Forelimb muscle (tissue), 1 donor: Measurements from ENCODE around the gene NOXA1. TPM values are rescaled to one million over a fixed set of nuclear protein-coding genes. Genes with fewer than 3 reads are reported as not detected.

Experiments
- DNase-seq: peaks from one replicate; pipeline ENCODE4 v3.0.0-alpha.2; 2013; ENCODE audit warnings: low read depth
- polyA plus RNA-seq: library from polyadenylated mRNA; unstranded; fragments of 120-200 nt; gene quantifications from one replicate; pipeline ENCODE4 v1.2.1, GENCODE V29; 2013; ENCODE audit not compliant: insufficient read length

The NOXA1 gene
- polyA plus RNA-seq, 1 donor = 2.2 TPM

DNA sequence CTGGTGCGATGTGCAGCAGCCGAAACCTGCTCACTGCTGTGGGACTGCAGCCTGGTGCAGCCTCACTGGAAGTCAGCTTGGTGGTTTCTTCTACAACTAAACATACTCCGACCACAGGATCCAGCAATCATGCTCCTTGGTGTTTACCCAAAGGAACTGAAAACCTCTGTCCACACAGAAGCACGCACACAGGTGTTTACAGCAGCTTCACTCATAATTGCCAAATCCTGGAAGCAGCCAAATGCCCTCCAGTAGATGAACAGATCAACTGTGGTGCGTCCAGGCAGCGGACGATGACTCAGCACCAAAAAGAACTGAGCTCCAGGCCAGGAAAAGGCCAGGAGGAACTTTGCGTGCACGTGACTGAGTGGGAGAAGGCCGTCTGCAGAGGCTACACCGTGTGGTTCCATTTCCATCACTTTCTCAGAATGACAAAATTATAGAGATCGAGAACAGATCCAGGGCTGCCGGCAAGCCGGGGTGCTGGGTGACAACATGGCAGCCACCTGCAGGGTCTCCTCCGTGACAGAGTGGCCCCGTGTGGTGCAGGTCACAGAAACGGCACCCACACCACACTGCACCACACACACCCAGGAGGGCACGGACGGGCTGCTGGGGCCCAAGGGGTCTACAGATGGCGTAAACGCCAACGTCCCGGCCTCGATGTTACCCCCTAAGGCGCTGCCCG lies 59.0 kb downstream of the NOXA1 start:
- no peak for DNase-seq

Other genes starting within 250 kb of the NOXA1 start
- gene ANAPC2, start 234.8 kb upstream of the NOXA1 start, polyA plus RNA-seq = 30.4 TPM
- 53.7 TPM for gene SSNA1, start 234.7 kb upstream of the NOXA1 start, polyA plus RNA-seq
- gene TPRN, start 222.7 kb upstream of the NOXA1 start, polyA plus RNA-seq = 10.9 TPM
- 33.0 TPM for gene TMEM203, start 217.7 kb upstream of the NOXA1 start, polyA plus RNA-seq
- 7.0 TPM for gene NDOR1, start 217.7 kb upstream of the NOXA1 start, polyA plus RNA-seq
- 2.5 TPM for gene RNF208, start 201.2 kb upstream of the NOXA1 start, polyA plus RNA-seq
- 2.4 TPM for gene CYSRT1, start 198.2 kb upstream of the NOXA1 start, polyA plus RNA-seq
- 2.4 TPM for gene RNF224, start 195.9 kb upstream of the NOXA1 start, polyA plus RNA-seq
- gene SLC34A3, start 192.5 kb upstream of the NOXA1 start, polyA plus RNA-seq = 1.5 TPM
- 146 TPM for gene TUBB4B, start 182.1 kb upstream of the NOXA1 start, polyA plus RNA-seq
- 0.18 TPM for gene STPG3, start 172.1 kb upstream of the NOXA1 start, polyA plus RNA-seq
- 45.6 TPM for gene NELFB, start 168.1 kb upstream of the NOXA1 start, polyA plus RNA-seq
- gene TOR4A, start 145.7 kb upstream of the NOXA1 start, polyA plus RNA-seq = 7.6 TPM
- gene NRARP, start 121.1 kb upstream of the NOXA1 start, polyA plus RNA-seq = 3.8 TPM
- gene EXD3, start 231 bp upstream of the NOXA1 start, polyA plus RNA-seq = 13.0 TPM
- 0.46 TPM for gene ENTPD8, start 18.0 kb downstream of the NOXA1 start, polyA plus RNA-seq
- 16.9 TPM for gene NSMF, start 35.9 kb downstream of the NOXA1 start, polyA plus RNA-seq
- gene PNPLA7, start 127.0 kb downstream of the NOXA1 start, polyA plus RNA-seq = 3.6 TPM
- 27.6 TPM for gene MRPL41, start 128.5 kb downstream of the NOXA1 start, polyA plus RNA-seq
- 28.0 TPM for gene DPH7, start 155.5 kb downstream of the NOXA1 start, polyA plus RNA-seq
- gene ZMYND19, start 167.1 kb downstream of the NOXA1 start, polyA plus RNA-seq = 17.7 TPM
- gene ARRDC1, start 182.3 kb downstream of the NOXA1 start, polyA plus RNA-seq = 43.3 TPM
- 40.4 TPM for gene EHMT1, start 195.6 kb downstream of the NOXA1 start, polyA plus RNA-seq